Measurements from ENCODE around the gene LRCH3. TPM values are rescaled to one million over a fixed set of nuclear protein-coding genes. Genes with fewer than 3 reads are reported as not detected.

Gene LRCH3
- total RNA-seq, 4 donors from 2014 or later: 44.4 to 60.5 (median 51.5) TPM

DNA sequence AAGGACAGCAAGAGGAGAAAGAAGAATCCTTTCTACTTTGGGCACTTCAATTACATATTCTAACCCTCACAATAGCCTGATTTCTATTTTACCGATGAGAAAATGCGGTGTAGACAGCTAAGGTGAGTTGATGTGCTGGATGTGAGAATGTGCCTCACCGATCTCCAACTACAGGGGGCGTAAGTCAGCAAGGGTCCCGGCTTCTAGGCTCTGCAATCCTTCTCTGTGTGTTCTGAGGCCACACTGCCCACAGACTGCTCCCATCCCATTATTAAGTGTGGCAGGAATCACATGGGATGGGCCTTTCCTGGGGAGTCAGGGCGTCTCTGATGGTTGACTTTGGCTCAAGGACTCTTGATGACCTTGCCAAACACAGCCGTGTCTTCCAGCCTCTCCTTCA lies 135.4 kb downstream of the LRCH3 start:
- TF ChIP-seq, protein P1, sequence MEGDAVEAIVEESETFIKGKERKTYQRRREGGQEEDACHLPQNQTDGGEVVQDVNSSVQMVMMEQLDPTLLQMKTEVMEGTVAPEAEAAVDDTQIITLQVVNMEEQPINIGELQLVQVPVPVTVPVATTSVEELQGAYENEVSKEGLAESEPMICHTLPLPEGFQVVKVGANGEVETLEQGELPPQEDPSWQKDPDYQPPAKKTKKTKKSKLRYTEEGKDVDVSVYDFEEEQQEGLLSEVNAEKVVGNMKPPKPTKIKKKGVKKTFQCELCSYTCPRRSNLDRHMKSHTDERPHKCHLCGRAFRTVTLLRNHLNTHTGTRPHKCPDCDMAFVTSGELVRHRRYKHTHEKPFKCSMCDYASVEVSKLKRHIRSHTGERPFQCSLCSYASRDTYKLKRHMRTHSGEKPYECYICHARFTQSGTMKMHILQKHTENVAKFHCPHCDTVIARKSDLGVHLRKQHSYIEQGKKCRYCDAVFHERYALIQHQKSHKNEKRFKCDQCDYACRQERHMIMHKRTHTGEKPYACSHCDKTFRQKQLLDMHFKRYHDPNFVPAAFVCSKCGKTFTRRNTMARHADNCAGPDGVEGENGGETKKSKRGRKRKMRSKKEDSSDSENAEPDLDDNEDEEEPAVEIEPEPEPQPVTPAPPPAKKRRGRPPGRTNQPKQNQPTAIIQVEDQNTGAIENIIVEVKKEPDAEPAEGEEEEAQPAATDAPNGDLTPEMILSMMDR (IDR thresholded peaks at IDR 0.05; ENCODE audit: low read depth): no peak

DNA sequence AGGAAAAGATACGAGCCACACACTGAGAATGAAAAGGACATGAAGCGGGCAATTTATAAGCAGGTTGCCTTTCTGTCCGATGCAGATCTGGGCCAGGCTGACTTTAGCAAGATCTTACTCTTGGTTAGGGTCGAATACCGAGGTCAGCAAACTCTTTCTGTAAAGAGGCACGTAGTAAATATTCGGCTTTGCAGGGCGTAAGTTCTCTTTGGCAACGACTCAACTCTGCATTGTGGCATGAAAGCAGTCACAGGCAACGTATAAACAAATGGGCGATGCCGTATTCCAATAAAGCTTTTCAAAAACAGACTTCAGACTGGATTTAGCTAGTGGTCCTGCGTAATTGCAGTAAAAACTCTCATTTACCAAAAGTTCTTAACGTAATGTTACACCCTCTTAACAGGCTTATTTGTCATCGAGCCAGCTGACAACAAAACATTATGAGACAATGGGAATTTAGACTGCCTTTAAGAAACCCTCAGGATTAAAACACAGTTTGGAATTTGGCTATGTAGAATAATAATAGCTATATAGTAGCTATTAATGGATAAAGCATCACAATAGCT lies 145.8 kb downstream of the LRCH3 start:
- TF ChIP-seq, protein P1 (IDR thresholded peaks at IDR 0.05; ENCODE audit: low read depth): no peak

Small RNA genes within 50 kb of the gene (small RNA-seq; reads per million reads assigned to genes)
- not detected for gene RNU6-858P

Other genes starting within 250 kb of the LRCH3 start
- 10 to 100 TPM; 15.5 to 65.2 (median 20.9) TPM for gene BDH1, start 235.3 kb upstream of the LRCH3 start, total RNA-seq
- gene RUBCN, start 54.4 kb upstream of the LRCH3 start, total RNA-seq: 10 to 100 TPM; 24.0 to 63.7 (median 43.4) TPM
- 10 to 100 TPM; 48.4 to 52.0 (median 50.7) TPM for gene FYTTD1, start 41.4 kb upstream of the LRCH3 start, total RNA-seq
- gene RPL35A, start 158.9 kb downstream of the LRCH3 start, total RNA-seq: 100 to 1,000 TPM; 578 to 880 (median 646) TPM
- gene LMLN, start 169.0 kb downstream of the LRCH3 start, total RNA-seq: 1 to 10 TPM; 2.3 to 8.0 (median 6.6) TPM

Measured in subcutaneous adipose tissue (tissue), 4 donors.